ENCODE results near the gene NECTIN4.

The NECTIN4 gene

DNA sequence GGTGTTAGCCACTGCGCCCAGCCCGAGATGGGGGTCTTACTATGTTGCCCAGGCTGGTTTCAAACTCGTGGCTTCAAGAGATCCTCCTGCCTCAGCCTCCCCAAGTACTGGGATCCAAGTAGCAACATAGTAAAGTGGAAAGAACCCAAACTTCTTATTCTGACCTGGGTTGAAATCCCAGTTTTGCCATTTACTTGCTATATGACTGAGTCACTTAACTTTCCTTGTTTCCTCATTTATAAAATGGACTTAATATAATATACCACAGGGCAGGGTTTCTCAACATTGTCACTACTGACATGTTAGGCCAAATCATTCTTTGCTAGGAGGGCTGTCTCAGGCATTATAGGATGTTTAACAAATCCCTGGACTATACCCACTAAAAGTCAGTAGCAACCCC, 21.8 kb upstream of the NECTIN4 start:
- DNase-seq: no peak

DNA sequence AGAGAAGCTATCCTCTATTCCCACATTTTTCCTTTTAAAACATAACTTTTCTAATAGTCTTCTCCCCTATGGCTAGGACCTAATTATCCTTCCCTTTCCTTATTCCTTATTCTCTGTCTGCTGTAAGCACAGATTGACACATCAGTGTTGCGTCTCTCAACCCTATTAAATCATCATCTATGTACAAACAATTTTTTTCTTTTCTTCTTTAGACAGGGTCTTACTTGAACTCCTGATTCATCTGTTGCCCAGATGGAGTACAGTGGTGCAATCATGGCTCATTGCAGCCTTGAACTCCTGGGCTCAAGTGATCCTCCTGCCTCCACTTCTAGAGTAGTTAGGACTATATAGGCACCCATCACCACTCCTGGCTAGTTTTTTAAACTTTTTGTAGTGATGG, 17.1 kb upstream of the NECTIN4 start:
- DNase-seq: no peak

GRCh38 chr1:161100556-161100955, 11.2 kb upstream of the NECTIN4 start:
- DNase-seq: no peak

- DNase-seq: no peak
Measured at GRCh38 chr1:161099090-161099802, 9.9 kb upstream of the NECTIN4 start.

GRCh38 chr1:161098210-161099068, 9.1 kb upstream of the NECTIN4 start, which contains the start of gene KLHDC9:
TSS of gene KLHDC9 (plus strand) at chr1:161098361. CDS start at chr1:161098536, 175 bp downstream.
- DNase-seq: peak; percentile 64

- DNase-seq: no peak
Measured at GRCh38 chr1:161096530-161096929, 7.2 kb upstream of the NECTIN4 start.

- no peak for DNase-seq
Measured at GRCh38 chr1:161096015-161096414, 6.7 kb upstream of the NECTIN4 start.

GRCh38 chr1:161095230-161095629, 5.9 kb upstream of the NECTIN4 start:
- DNase-seq: no peak

DNA sequence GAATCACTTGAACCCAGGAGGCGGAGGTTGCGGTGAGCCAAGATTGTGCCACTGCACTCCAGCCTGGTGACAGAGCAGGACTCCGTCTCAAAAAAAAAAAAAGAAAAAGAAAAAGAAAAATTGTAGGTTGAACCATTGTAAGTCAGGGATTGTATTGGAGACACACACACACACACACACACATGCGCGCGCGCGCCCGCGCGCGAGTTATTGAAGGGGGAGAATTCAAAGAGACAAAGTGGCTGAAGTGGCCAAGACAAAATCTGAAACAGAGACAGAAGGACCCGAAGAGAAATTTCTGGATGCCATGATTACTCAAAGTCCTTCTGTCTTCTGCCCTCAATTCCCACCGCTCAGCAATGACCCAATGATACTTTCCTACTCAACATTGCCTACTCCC, 5.1 kb upstream of the NECTIN4 start:
- no peak for DNase-seq

DNA sequence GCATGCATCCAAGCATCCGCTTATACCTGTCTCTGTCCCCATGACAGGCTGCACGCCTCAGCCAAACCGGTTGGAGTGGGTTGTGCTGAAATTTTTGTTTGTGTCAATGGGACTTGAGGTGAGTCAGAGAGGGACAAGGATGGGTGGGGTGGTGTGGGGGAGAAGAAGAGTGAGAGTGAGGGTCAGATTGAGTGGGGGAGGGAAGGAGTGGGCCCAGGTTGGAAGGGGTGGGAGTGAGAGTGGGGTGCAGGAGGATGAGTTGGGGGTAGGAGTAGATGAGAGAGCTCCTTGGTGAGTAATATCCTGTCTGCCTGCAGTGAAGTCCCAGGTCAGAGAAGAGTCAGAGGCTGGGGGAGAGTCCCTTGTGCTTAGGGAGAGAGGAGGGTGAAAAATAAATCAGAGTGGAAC, 3.3 kb upstream of the NECTIN4 start:
- DNase-seq: no peak

DNA sequence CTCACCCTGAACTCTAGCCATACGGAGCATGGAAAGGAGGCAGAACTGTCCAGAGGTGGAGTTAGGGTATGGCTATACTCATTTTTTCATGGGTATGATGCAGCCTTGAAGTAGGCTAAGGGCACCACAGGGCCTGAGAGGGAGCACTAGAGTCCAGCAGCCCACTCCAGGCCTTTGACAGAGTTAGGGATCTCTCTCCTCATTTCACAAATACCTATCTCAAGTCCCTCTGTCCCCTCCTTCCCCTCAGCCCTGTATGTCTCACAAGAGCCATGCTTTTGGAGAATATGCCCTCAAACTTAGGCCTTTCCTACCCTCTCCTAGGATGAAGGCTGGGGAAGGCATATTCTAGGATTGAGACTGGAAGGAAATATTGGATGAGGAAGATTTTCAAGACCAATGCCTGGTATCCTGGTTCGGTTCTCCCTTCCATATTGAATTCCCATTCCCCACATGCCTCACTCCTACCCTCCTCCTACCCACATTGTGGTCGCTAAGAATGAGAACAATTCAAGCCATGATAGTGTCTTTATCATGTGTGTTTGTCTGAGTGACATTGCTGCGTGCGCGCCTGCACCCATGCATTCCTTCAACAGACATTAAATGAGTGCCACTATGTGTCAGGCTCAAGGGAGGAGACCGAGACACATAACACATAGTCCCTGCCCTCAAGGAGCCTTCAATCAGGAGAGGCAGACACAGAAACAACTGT, 2.6 kb upstream of the NECTIN4 start:
- DNase-seq: no peak

GRCh38 chr1:161091093-161091492, 1.7 kb upstream of the NECTIN4 start:
- no peak for DNase-seq

DNA sequence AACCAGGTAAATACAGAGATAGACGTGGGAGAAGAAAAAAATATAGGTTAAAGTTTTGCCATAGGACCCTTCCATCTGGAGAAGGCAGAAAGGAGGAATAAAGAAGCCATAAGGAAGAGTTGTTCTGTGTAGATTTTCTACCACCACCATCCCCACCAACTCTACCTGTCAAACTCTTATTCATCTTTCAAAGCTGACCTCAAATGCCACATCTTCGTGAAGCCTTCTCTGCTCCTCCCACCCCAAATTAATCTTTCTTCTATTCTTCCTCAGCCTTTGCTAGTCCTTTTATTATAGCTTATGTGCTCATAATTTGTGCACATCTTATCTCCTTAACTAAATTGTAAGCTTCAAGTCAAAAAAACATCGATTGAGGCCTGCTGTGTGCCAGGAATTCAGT, 1.3 kb upstream of the NECTIN4 start:
- DNase-seq: no peak

GRCh38 chr1:161089938-161090337, 580 bp upstream of the NECTIN4 start:
- DNase-seq: no peak

DNA sequence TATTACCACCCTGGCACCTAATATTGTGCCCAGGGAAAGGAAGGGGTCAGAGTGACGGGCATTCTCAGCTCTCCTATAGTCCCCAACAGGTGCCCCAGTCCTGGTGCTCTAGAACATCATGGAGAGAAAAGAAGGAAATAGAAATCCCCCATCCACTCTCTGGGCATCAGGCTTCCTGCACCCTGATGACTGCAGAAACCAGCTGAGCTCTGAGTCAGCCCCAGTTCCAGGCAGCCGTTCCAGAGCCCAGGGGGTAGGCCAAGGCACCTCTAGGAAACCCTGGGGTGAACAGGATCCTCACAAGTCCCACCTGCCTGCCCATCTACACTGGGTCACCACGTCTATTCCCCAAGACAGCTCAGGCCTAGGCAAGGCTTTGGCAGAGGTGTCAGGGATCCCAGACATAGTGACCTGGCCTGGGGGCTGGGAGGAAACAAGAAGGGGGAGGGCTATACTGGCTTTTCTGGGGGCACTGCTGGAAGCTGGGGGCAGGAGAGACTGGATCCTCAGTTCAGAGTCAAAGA, 709 bp downstream of the NECTIN4 start:
- no peak for DNase-seq

- no peak for DNase-seq
Measured at GRCh38 chr1:161086457-161086856, 2.9 kb downstream of the NECTIN4 start.

DNA sequence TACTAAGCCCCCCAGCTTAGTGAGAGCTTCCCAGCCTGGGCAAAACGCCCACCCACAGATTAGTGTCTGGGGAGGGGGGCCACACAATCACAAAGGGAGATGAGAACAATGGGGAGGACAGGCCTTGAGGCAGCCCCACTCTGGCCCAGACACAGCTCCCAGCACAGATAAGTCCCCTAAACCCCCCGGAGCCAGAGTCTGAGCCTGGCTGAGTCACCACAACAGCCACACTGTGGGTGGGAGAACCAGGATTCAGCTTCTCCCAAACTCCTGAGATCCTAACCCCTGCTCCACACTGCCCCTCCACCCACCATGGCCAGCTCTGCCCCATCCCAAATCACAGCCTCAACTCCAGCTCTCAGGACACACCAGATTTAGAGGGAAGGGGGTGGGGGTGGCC, 4.2 kb downstream of the NECTIN4 start:
- no peak for DNase-seq

DNA sequence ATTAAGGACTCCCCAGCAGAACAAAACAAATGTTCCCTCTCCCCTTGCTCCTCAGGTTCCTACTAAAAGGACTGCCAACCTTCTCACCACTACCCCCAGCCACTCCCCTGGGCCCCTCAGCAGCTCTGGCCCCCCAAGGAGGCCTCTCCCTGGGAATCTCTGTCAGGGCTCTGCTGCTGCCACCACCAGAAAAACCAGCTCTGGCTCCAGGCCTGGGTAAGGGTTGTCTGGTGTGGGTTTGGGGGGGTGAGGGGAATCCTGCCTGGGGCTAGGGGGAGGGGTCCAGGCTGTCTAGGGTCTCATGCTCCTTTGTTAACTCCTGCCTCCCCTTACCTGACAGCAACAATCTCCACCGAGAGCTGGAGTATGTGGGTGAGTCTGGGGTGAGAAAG, 4.8 kb downstream of the NECTIN4 start:
- DNase-seq: no peak

DNA sequence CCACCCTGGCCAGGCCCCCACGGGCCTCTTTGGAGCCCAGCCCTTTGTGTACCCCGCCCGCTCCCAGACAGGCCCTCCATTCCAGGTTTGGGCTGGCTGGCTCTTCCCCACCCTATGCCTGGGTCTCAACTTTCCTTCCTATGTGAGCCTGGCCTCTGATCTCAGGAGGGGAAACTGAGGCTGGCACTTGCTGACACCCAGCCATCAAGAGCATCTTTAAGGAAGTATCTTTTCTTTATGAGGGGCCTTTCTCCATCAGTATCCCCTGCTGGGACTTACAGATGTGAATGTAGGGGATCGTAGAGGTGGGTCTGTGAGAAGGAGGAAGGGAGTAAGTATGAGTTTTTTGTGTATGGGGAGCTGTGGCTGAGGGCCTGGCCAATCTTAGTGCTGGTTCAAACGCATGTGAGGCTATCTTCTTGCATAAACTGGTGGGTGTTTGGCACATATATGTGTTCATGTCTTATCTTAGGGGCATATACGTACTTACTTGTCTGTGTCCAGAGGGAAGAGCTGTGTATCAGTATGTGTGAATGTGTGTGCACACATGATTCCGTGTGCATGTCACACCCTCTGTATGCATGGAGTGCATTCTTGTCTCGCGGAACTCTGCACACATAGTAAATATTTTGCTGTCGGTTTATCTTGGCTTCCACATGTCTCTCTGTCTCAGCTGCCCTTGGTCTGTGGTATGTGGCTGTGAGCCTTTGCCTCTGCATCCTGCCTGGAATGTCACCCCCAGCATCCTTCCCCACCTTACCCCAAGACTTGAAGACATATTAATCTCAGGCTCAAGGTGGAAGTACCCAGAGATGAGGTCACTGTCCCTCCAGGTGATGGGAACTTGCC, 5.4 kb downstream of the NECTIN4 start:
- no peak for DNase-seq

DNA sequence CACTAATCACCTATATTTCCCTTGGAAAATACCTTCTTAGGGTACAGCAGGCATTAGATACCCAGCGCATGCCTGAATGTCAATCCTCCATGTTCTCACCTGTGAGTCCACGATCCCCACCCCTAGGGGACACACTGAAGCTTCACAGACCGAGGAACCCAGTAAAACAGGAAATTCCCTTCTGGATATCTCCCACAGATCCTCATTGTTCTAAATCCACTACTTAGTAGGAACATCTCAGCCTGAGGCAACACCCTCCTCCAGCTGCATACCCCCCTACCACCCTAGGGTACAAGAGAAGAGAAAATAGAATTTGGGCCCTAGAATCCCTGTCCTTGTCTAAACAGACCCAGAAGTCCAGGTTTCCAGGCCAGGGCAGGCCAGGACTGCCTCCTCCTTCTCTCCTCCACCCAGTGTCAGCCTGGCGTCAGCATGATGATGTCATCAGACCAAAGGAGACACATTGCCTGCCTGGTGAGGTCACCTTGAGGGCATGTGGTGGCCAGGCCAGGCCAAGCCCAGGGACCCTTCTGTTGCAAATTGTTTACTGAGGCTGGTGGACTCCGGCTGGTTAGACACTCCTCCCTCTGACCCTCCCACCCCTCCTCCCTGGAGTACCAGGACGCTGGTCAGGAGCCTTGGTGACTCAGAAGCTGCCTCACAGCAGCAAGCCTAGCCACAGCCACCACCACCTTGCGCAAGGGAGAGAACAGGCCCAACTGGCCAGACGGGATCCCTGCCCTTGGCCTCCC, 6.2 kb downstream of the NECTIN4 start:
- no peak for DNase-seq

GRCh38 chr1:161082483-161082882, 6.9 kb downstream of the NECTIN4 start:
- DNase-seq: no peak

DNA sequence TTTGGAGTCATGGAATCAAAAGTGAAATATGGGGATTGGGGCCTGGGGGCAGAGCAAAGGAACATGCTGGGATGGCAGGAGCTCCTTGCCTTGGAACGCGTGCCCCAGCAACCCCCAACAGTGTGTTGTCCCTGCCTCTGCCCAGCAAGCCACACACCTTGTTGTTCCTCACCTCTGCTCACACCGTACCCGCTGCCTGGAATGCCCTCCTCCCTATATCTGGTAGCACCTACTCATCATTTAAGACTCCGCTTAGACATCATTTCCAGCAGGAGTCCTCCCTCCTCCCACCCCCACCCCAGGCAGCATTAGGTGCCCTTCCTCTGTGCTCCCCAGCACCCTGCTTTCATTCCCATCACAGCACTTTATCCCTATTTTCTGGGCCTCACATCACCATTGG, 7.8 kb downstream of the NECTIN4 start:
- no peak for DNase-seq
